SK-MEL-5 (cell line): Measurements from ENCODE around the gene SLC38A8. TPM values are rescaled to one million over a fixed set of nuclear protein-coding genes. Genes with fewer than 3 reads are reported as not detected.

Experiments used
- DNase-seq: peaks from one replicate; pipeline ENCODE4 v3.0.0-alpha.2; 2016; ENCODE audit warnings: low read depth, low spot score
- in situ Hi-C: cut with HindIII; loops from 2 replicates; pipeline ENCODE4 v1.10.0; 2016; ENCODE audit warnings: low sequenced_read_pairs, high pct_unique_total_duplicates, low pct_unique_long_range_greater_than_20kb
- polyA plus RNA-seq, 2 experiments: library from polyadenylated mRNA; depleted of rRNA; stranded (reverse); fragments of >200 nt; gene quantifications; 2 replicates each; pipeline ENCODE4 v1.2.3, GENCODE V29; 2015
- total RNA-seq: library from RNA; depleted of rRNA; stranded (reverse); fragments of >200 nt; shearing (Covaris generic); gene quantifications from 2 replicates; pipeline ENCODE4 v1.2.3, GENCODE V29; 2014; rRNA removed

The SLC38A8 gene
- 9.0 and 11.7 TPM in 2 replicates for total RNA-seq
- polyA plus RNA-seq (2015; cell fraction: cytosol; rRNA removed): 4.4 and 6.8 TPM in 2 replicates
- polyA plus RNA-seq (2015; cell fraction: nucleus; rRNA removed): 0.63 and 2.4 TPM in 2 replicates

- in situ Hi-C loops: no loop called here
- DNase-seq: no peak
These were observed at the start of gene SLC38A8 for GRCh38 chr16:84042308-84042878. TSS of gene SLC38A8 (minus strand) at chr16:84042795. CDS start at chr16:84042157, 638 bp downstream.

- no peak for DNase-seq
- in situ Hi-C loops: no loop called here
These were observed 48.9 kb upstream of the SLC38A8 start for GRCh38 chr16:84091460-84091859.

- DNase-seq: no peak
- in situ Hi-C loops: no loop called here
These were observed 47.6 kb upstream of the SLC38A8 start for GRCh38 chr16:84090211-84090610.

- in situ Hi-C loops: no loop called here
These were observed 46.2 kb upstream of the SLC38A8 start for GRCh38 chr16:84088695-84089395.

GRCh38 chr16:84087466-84088151, 45.0 kb upstream of the SLC38A8 start:
- in situ Hi-C loops: no loop called here
- no peak for DNase-seq

More at GRCh38 chr16:84088695-84089395, 46.2 kb upstream of the SLC38A8 start:
- no peak for DNase-seq

DNA sequence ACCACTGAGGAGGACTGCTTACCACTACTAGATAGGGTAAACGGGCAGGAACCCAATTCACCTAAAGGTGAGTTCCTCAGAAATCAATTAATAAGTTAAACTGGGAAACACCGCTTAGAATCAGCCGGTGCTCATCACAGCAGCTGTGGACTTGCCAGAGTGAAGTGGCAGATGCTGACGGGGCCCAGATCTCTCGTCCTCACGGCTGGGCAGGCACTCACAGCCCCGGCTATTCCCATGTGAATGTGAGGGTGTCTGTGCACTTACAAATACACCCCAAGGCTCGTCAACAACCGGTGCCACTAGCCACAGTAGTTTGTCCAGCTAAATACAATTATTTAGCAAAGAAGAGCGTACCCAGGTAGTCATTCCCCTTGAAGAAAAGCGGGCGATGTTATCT, 44.4 kb upstream of the SLC38A8 start:
- in situ Hi-C loops: no loop called here
- no peak for DNase-seq

DNA sequence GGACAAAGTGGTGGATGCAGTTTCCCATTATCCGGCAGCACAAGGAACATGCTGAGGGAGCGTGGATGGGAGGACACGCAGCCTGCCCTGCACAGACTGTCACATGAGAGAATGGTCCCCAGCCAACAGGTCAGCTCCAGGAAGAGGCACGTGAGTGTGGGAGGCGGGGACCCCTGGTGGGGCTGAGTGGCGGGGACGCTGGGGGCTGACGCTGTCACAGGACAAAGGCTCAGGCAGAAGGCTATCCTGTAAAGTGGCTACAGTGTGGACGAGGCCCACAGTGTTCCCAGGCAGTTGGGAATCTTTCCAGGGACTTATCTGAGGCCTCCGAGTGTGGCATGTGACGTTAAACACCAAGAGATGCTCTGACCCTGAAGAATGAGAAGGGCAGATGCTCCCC, 43.7 kb upstream of the SLC38A8 start:
- in situ Hi-C loops: no loop called here
- no peak for DNase-seq

DNA sequence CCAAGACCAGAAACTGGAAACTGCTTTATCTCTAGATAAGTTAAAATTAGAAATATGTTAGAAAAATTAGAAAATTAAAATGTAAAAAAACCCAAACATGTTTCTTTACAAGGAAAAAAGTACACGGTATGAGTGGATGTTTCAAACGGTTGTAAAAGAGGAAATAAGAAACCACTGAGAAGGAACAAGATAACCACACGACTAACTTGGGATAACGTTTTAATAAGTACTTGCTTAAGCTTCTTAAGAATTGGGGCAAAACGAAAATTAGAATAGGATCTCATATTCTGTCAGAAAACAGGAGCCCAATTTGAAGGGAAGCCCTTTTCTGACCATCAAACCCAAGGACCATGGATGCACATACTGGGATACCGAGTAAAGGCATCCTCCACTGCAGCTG, 43.2 kb upstream of the SLC38A8 start:
- in situ Hi-C loops: no loop called here

GRCh38 chr16:84085271-84085667, 42.7 kb upstream of the SLC38A8 start:
- in situ Hi-C loops: no loop called here

More for the DNA sequence above, 43.2 kb upstream of the SLC38A8 start:
- DNase-seq: no peak

DNA sequence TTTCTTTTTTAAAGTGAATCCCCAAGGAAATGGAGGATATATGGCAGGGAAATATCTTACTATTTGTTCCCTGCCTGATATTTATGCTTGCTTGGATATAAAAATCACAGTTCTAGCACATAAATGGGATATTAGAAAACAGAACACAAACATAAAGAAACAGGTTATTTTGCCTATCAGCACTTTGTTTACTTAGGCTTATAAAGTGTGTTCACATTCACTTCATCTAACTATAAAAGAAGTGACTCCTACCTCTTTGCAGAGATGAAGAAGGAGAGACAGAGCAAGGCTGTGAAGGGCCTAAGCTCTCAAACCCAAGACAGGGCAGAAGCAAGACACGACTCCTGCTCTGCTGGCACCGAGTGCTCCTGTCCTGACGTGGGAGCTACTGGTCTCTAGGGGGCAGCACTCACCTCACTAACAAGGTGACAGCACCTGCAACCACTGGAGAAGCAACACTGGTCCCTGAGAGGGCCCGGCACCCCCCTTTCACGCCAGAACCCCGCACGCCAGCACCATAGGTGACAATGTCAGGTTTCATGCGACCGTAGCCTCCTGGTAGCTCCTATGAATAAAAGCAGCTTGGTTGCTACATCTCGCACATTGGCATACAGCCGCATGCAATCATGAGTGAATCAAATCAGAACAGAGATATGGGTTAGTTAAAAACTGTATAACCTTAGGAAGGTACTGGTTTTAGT, 42.1 kb upstream of the SLC38A8 start:
- in situ Hi-C loops: no loop called here
- peak; percentile 72 for DNase-seq

More at GRCh38 chr16:84085271-84085667, 42.7 kb upstream of the SLC38A8 start:
- DNase-seq: no peak

DNA sequence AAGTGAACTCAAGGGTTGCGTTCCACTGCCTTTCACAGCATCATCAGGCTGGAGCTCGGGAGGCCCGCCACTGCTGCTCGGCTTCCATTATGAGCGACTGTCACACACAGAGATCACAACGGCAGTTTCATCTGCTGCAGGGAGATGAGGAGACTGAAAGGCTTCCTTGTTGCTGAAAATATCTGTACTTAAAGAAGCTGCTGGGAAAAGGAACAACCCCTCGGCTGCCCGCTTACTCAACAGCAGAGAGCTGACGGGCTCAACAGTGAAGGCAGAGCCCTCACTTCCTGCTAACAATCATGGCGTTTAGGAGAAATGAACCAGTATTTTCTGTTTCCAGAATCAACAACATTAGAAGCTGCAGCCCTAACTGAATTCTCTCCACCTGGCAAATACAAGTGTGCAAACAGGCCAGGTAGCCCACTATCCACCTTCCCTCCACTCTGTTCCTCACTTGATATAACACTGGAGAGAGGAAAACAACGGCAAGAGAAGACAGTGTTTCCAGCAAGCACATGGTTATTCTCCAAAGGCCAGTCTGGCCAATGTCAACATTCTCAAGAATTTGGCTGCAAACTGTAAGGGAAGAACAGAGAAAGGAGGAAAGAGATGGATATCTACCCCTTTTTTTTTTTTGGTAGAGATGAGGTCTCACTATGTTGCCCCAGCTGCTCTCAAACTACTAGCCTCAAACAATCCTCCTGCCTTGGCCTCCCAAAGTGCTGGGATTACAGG, 40.4 kb upstream of the SLC38A8 start:
- no peak for DNase-seq
- in situ Hi-C loops: no loop called here

DNA sequence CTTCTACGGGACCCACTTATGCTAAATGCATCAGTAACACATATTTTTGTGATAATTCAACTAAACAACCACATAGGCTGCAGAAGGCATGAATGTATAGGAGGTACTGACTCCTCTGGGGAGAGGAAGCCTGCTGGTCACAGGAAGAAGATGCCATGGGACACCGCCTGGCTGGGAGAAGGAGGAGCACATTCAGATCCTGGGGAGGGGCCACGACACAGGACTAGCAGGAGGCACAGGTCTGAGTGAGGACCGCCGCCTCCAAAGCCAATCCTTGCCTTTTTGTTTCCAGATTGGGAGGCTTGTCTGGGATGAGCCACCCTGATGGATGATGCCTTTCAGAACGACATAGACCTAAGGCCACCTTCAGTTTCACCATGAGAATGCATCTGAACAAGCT, 39.5 kb upstream of the SLC38A8 start:
- DNase-seq: no peak
- in situ Hi-C loops: no loop called here

DNA sequence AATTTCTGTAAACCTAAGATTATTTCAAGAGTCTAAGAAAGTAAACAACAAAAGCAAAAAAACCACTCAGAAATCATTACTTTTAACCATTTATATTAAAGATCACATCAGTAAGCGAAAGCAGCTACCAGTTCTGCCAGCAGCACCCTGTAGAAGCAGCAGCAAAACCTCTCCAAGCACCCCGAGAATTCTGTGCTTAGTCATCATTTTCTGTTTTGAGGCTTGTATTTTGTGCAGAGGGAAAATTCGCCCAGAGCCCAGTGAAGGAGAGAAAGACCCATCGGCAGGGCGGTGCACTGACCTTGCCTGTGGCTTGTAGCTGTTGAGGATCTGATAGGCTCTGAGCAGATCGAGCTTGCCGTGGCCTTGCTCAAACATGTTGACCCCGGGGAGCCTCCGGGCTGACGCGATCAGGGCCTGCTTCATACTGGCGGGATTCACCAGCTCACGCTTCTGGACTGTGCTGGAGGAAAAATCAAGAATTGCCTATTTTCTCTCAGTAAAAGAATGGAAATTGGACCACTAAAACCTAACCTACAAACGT, 38.9 kb upstream of the SLC38A8 start:
- in situ Hi-C loops: no loop called here
- DNase-seq: no peak

DNA sequence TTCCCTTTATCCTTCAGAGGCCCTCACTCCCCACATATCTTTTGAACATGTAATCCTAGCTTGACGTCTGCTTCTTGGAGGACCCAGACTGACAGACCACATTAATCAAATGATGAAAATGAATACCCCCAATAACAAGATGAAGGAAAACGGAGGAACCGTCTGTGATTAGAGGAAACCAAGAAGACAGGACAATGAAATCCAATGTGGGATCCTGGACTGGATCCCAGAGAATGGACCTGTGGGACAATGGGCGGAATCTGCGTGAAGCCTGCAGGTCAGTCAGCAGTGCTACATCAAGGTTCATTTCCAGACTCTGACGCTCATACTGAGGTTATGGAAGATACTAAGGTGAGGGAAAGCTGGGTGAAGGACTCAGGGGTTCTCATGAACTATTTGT, 38.2 kb upstream of the SLC38A8 start:
- DNase-seq: no peak
- in situ Hi-C loops: no loop called here

DNA sequence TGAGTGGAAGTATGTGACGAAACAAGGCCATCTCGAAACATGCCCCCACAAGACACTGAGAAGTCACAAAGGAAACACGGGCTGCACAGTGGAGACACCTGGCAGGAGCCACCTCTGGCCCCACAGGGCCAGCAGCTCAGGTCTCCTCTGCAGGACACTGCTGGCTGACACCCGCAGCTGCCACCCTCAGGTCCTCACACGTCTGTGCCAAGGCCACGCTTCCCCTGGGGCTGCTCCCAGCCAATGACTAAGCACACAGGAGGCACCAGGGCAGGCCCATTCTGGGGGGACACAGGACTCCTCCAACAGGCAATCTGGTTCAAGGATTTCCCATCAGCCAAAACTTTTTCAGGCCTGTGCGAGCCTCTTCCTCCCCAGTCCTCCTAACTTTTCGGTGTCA, 37.8 kb upstream of the SLC38A8 start:
- in situ Hi-C loops: no loop called here
- no peak for DNase-seq

- DNase-seq: no peak
These were observed 37.1 kb upstream of the SLC38A8 start for GRCh38 chr16:84079664-84080063.

DNA sequence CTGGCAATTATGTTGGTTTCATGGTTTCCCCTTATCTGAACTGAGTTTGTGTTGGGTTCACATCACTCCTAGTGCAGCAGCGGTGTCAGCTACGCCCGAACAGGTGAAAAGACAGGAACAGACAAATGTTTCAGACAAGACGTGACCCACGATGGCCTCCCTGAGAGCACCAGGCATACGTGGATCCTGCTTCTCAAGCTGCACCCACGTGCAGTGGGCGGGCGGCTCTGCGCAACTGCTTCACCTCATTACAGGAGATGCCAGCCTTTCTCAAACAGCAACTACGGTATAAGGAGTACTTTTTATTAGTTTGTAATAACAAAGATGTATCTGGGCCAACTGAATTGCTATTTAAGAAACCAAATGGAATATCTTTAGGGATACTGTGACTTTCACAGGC, 32.8 kb upstream of the SLC38A8 start:
- no peak for DNase-seq
- in situ Hi-C loops: no loop called here

More at GRCh38 chr16:84079664-84080063, 37.1 kb upstream of the SLC38A8 start:
- in situ Hi-C loops: no loop called here
